ENCODE results near the gene KLF7.
A peak's percentile ranks its signal among the peaks of the same experiment; 100 is the strongest.

KLF7 gene

DNA sequence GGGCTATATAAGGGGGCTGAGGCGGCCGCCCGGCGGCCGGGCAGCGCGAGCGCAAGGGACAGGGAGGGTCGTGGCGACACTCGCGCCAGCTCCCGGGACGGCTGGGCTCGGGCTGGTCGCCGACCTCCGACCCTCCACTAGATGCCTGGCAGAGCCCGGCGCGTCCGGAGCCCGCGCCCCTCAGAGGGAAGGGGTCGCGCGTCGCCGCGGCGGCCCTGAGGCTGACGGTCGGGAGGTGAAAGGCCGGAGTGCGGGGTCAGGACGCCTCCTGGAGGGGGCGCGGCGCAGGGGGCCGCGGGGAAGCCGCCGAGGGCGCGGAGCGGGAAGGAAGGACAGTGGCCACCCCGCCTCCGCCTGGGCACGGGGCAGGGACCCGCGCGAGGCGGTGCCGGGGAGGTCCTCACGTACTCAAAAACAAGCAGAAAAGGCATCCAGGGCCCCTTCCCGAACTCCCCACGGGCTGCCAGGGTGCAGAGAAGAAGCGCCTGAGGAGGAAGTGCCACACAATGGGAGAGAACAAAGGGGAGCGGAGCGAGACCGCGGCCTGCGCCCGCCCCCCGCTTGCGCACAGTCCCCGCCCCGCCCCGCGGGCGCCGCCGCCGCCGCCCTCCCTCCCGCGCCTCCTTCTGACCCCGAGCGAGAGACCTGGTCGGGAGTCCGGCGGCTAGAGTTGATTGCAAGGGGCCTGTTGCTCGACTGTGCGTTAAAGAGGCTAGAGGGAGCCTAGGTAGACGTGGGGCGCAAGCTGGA lies 776 bp upstream of the KLF7 start:
- DNase-seq (ENCODE audit: low read depth) = no peak

- peak; percentile 97 for DNase-seq (ENCODE audit: low read depth)
These were observed 246 bp upstream of the KLF7 start for GRCh38 chr2:207166039-207166348.

GRCh38 chr2:207164006-207164831 lies 1.5 kb downstream of the KLF7 start:
- DNase-seq (ENCODE audit: low read depth) = no peak

DNA sequence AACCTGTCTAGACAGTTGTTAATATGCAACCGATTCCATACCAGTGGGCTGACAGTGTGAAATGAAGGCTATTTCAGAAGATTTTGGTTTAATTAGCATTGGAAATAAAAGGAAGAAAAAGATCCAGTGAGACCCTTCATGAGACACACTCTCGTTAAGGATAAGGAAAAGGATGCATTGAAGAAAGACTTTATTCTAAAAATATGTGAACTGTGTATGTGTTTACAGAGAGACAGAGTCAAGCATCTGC lies 2.1 kb downstream of the KLF7 start:
- DNase-seq (ENCODE audit: low read depth) = no peak

GRCh38 chr2:207163053-207163755 lies 2.5 kb downstream of the KLF7 start:
- DNase-seq (ENCODE audit: low read depth) = peak; percentile 87

GRCh38 chr2:207162316-207162715 lies 3.4 kb downstream of the KLF7 start:
- no peak for DNase-seq (ENCODE audit: low read depth)

- no peak for DNase-seq (ENCODE audit: low read depth)
These were observed 4.3 kb downstream of the KLF7 start for GRCh38 chr2:207161247-207162123.

DNA sequence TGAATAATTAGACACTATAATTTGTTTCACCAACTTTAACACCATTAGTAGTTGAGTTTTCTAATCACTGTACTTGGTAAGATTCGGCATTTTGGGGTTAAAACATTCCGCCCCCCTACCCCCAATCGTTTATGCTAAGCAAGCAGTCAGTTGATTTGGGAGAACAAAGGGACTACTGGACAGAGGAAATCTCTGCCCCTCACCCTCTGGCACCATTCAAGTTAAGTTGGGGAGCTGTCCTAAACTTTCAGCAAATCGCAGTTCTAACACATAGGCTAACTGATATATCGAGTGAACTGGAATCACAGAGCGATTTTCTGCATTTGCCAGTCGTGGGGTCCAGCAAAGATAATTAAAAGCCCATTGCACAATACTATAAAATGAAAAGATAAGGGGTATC lies 5.6 kb downstream of the KLF7 start:
- DNase-seq (ENCODE audit: low read depth) = no peak

GRCh38 chr2:207159002-207159401 lies 6.7 kb downstream of the KLF7 start:
- DNase-seq (ENCODE audit: low read depth) = no peak

DNA sequence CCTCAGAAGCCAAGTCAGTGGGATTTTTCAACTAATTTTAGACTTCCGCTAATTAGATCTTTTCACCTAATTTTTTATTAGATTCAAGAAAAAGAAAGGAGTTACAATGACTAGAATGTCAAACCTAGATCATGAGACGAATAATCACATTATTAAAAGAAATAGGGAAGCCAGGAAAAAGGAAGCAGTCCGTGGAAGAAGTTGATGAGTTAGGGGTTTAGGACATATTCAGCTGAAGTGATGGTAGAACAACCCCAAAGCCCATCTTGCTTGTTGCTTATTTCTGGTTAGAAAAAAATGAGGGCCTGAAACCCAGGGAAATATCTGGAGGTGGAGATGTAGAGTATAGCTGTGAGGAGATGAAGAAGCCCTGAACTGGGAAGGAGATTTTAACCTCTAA lies 8.0 kb downstream of the KLF7 start:
- DNase-seq (ENCODE audit: low read depth) = no peak

GRCh38 chr2:207157162-207157481 lies 8.6 kb downstream of the KLF7 start:
- no peak for DNase-seq (ENCODE audit: low read depth)

DNA sequence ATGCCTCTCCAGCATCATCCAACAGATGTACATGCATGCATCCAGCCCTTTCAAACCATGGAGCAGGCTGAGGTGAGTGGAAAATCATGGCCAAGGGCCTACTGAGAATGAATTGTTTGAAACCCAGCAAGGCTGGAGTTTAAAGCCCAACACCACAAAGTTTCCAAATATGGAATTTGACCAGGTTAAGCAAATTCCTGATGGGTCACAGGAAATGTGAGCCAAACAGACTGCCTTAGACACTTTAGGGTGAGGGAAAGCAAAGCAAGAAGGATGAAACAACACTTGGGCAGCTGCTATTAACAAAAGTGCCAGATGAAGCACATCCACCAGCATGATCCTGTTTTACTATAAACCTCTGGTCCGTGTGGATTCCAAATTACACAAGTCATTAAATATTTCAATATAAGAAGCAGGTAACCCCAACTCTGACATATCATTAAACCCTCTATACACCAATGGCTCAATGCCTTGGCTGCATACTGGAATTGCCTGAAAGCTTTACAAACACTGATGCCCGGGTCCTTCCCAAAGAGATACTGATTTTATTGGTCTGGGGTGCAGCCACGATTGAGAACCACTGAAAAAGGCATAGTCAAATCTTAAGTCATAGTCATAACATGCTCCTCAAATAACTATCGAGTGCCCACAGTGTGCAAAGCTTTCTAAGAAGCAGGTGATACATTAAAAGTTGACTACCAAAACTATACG lies 9.1 kb downstream of the KLF7 start:
- DNase-seq (ENCODE audit: low read depth) = no peak

- DNase-seq (ENCODE audit: low read depth) = no peak
These were observed 10.0 kb downstream of the KLF7 start for GRCh38 chr2:207155516-207156444.

DNA sequence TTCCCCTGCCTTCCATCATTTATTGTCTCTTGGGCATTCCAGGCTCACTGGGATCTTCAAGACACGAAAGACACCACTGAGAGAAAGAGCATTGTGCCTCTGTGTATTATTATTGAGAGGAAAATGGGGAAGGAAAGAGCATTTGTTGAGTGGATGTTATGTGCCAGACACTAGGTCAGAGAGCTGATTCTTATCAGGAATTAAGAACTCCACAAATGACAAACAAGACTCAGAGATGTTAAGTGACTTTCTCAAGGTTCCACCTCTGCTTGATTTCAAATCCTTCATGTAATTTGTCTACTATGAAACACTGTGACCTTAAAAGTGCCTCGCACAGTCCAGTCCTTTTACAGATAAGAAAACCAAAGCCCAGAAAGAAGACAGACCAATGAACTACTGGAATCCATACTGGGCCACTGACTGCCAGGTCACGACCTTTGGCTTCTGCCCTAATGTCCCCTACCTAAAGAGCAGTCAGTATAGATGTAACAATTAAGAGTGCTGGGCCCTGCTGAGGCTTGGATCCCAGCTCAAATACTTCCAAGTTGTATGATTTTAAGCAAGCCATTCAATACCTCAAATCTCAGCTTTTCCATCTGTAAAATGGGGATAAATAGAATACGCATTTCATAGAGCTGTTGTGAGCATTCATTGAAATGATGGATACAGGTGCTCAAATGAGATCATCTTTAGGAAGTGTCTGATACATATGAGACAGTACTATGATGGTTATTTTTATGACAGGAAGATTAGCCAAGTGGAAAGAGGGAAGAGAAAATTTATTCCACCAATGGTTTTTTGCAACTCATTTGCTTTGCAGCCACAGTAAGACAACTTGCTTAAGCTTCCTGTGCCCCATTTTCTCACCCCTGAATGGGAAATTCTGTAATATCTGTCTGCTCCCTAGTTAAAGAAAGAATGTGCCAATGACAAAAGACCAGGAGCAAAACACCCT lies 10.9 kb downstream of the KLF7 start:
- DNase-seq (ENCODE audit: low read depth) = no peak

- no peak for DNase-seq (ENCODE audit: low read depth)
These were observed 12.3 kb downstream of the KLF7 start for GRCh38 chr2:207153266-207153975.

- DNase-seq (ENCODE audit: low read depth) = no peak
These were observed 14.7 kb downstream of the KLF7 start for GRCh38 chr2:207151048-207151447.

- no peak for DNase-seq (ENCODE audit: low read depth)
These were observed 15.5 kb downstream of the KLF7 start for GRCh38 chr2:207150284-207150683.

DNA sequence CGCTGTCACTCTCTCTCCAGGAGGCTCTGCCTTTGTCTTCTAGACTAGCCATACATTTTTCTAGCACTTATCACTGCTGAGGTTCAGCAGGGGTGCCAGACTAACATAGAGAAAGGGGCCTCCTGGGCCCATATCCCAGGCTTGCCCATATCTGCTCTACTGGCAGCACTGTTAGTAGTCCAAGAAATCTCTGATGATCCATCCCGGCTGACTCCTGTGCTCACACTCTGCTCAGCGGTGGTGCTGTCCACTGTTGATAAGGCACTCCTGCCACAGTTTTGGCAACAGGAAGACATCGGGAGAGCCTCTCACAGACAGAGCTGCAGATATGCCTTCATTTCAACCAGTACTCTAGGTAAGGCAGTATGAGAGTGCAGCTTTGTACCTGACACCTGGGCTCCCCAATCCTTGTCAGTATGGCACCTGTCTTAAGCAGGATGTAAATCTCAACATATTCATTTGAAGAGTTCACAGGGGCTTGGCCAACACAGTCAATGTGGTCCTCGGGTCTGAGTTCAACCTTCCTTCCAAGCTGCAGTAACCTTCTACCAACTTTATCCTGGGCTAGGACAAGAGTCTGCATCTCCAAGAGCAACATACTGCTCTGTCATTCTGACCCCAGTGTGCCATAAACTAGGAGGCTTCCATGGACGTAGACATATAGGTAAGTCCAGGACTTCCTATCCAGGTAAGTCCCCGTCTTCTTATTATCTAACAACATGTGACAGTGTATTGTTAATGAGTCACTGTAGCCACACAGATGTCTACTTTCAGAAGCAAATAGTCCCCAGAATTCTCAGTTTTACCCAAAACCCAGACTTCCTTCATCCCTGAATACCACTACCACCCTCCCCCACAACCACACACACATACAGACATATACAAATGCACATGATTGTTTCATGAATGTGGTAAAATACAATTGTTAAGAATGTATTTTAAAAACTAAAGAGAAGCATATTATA lies 16.2 kb downstream of the KLF7 start:
- DNase-seq (ENCODE audit: low read depth) = no peak
